Measurements from ENCODE around the gene ACOT8. TPM values are rescaled to one million over a fixed set of nuclear protein-coding genes. Genes with fewer than 3 reads are reported as not detected.
A peak's percentile ranks its signal among the peaks of the same experiment; 100 is the strongest.
"Not testable (repeated sequence)": the region's sequence is repeated elsewhere in the genome, so short reads cannot be mapped to it uniquely, and the experiment has no call there.

The ACOT8 gene
- 23.6 and 23.9 TPM in 2 replicates for total RNA-seq
- long read RNA-seq, transcript ACOT8-201 (6 exons, 1,168 nt): major isoform, 10 of 21 reads
- long read RNA-seq, partial matches to known transcripts: 3 of 21 reads
- long read RNA-seq, other reads (novel, unspliced or antisense): 4 of 21 reads

DNA sequence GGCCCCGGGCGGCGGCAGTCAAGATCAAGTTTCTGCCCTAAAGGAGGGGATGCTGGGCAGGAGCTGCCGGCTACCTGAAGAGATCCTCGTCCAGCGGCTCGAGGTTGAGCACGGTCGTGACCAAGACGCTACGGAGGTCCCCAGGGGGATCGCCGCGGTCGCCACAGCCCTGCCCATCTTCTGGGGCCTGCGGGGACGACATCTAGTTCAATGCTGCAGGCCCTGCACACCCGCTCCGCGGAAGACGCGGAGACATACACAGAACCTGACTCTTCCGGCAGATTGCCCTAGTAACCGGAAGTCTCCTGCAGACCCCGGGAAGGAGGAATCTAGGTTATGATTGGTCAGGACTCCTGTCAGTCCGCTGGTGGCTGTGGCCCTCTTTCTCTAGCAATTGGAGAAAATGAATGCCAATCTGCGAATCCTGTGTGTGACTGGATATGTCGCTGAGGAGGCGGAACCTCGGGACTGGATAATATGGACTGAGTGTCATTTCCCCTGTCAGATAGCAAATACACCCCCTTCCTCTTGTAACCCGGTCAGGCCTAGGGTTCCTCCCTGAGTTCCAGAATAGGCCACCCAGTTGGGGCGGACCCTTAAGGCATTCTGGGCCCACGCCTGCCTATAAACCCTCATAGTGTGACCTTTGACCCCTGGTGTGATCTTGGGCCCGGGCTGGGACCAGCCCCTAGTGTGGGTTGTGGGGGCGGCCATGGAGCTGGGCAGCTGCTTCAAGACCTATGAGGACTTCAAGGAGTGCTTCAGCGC lies at the start of gene ACOT8, which contains the start of gene ZSWIM3:
ACOT8 (minus strand) TSS at position 279 of the 768 bp plus-strand sequence; CDS start at position 202, 77 bp downstream.
ZSWIM3 (plus strand) TSS at position 501 of the 768 bp plus-strand sequence; CDS start at position 713, 212 bp downstream.
- DNase-seq (ENCODE audit: extremely low spot score, unreplicated experiment): peak; percentile 98
- peaks cover 45% of the 10 kb centered on the region for H3K4me1 Mint-ChIP-seq (ENCODE audit: unreplicated experiment)
- TF ChIP-seq, protein P1, sequence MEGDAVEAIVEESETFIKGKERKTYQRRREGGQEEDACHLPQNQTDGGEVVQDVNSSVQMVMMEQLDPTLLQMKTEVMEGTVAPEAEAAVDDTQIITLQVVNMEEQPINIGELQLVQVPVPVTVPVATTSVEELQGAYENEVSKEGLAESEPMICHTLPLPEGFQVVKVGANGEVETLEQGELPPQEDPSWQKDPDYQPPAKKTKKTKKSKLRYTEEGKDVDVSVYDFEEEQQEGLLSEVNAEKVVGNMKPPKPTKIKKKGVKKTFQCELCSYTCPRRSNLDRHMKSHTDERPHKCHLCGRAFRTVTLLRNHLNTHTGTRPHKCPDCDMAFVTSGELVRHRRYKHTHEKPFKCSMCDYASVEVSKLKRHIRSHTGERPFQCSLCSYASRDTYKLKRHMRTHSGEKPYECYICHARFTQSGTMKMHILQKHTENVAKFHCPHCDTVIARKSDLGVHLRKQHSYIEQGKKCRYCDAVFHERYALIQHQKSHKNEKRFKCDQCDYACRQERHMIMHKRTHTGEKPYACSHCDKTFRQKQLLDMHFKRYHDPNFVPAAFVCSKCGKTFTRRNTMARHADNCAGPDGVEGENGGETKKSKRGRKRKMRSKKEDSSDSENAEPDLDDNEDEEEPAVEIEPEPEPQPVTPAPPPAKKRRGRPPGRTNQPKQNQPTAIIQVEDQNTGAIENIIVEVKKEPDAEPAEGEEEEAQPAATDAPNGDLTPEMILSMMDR (IDR thresholded peaks at IDR 0.05): no peak
- peak within 1 kb of the TSS; percentile 93 for H3K27ac Mint-ChIP-seq (ENCODE audit: unreplicated experiment)
- no peaks in the 10 kb centered on the region for H3K9me3 Mint-ChIP-seq (ENCODE audit: unreplicated experiment)
- peaks cover 2% of the 10 kb centered on the region for H3K36me3 Mint-ChIP-seq (ENCODE audit: unreplicated experiment)
- no peaks in the 10 kb centered on the region for H3K27me3 Mint-ChIP-seq (ENCODE audit: unreplicated experiment)
- peak within 1 kb of the TSS; percentile 92 for H3K4me3 Mint-ChIP-seq (ENCODE audit: unreplicated experiment)

DNA sequence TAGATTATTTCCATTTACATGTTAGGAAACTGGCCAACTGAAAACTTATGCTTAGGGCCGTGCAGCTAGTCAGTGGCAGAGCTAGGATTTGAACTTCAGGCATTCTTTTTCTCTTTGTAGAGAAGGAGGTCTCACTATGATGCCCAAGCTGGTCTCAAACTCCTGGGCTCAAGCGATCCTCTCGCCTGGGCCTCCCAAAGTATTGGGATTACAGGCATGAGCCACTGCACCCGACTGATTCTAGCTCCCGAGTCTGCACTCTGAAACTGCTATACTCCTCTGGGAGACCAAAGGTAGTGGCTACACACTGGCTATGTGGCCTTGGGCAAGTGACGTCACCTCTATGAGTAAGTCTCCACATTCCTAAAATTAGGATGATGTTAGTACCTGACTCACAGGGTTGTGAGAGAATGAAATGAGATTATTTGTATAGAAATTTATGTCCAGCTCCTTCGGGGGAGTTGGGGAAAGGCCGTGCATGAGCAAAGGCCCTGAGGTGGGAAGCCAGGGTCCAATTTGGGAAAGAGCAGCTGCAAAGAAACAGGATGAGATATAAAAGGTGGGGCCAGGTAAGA lies 48.4 kb upstream of the ACOT8 start:
- no peak overlapping the region for H3K4me3 Mint-ChIP-seq (ENCODE audit: unreplicated experiment)
- no peaks in the 10 kb centered on the region for H3K9me3 Mint-ChIP-seq (ENCODE audit: unreplicated experiment)
- TF ChIP-seq, protein P1 (IDR thresholded peaks at IDR 0.05): no peak
- no peak overlapping the region for H3K27ac Mint-ChIP-seq (ENCODE audit: unreplicated experiment)
- H3K36me3 Mint-ChIP-seq (ENCODE audit: unreplicated experiment): peaks cover 22% of the 10 kb centered on the region
- H3K27me3 Mint-ChIP-seq (ENCODE audit: unreplicated experiment): no peaks in the 10 kb centered on the region
- no peak for DNase-seq (ENCODE audit: extremely low spot score, unreplicated experiment)
- peaks cover 7% of the 10 kb centered on the region for H3K4me1 Mint-ChIP-seq (ENCODE audit: unreplicated experiment)

DNA sequence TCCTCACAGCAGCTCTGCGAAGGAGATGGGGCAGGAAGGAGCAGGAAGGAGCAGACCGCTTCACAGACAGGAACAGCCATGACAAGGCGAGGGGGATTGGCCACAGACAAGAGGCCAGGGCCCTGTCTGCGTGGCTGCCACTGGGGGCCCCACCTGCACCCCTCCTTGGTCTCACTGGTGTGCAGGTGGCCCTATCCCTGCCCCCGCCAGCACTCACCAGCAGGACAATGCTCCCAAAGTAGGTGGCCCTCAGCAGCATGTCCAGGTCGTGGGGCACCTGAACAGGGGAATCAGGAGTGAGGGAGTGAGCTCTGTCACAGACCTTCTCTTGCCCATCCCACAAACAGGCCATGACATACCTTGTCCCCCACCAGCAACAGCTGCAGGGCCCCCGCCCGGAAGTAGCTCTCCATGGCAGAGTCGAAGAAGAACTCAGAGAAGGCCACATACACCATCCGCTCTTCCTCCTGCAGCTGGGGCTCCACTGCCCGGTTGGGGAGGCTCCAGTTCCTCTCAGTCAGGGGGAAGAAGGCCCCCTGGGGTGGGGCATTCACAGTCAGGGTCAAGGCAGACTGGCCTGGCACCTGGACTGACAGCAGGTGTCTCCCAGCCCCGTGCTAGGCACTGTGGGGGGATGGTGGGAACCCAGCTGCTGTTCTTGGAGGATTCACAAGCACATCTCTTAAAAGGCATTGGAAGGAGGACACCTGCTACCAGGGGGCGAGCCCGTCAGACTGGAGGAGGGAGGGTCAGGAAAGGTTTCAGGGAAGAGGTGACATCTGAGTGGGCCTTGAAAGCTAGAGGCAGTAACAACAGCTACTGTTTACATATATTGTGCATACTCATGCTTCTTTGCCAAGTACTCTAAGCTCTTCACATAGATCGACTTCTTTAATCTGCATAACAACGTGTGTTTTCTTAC lies 47.7 kb upstream of the ACOT8 start:
- Mint-ChIP-seq H3K36me3 (ENCODE audit: unreplicated experiment) (peaks cover 21% of the 10 kb centered on the region), H3K9me3 (ENCODE audit: unreplicated experiment) (no peaks in the 10 kb centered on the region), H3K27me3 (ENCODE audit: unreplicated experiment) (no peaks in the 10 kb centered on the region), H3K4me1 (ENCODE audit: unreplicated experiment) (peaks cover 3% of the 10 kb centered on the region), H3K4me3 (ENCODE audit: unreplicated experiment) (no peak overlapping the region), H3K27ac (ENCODE audit: unreplicated experiment) (no peak overlapping the region)
- DNase-seq (ENCODE audit: extremely low spot score, unreplicated experiment): no peak
- TF ChIP-seq, protein P1 (IDR thresholded peaks at IDR 0.05): no peak

DNA sequence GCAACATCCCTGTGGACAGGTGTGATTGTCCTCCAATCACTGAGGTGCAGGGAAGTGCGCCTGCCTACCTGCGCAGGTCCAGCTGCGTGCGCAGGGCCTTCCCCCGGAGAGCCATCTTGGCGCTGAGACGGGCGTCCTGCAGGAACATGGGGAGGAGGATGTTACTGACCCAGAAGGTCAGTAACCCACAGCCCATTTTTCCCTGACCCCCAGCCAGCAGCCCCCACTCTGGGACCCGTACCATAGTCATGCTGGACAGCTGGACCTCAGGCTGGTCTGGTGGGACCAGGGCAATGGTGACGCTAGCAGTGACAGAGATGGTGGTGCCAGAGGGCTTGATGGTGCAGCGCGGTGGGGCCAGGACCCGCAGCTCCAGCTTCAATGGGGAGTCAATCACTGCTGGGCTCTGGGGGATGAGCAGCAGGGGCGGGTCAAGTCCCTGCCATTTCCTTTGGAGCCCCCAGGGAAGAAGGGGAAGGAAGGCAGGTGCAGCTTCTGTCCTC lies 45.1 kb upstream of the ACOT8 start:
- Mint-ChIP-seq H3K9me3 (ENCODE audit: unreplicated experiment) (no peaks in the 10 kb centered on the region), H3K4me1 (ENCODE audit: unreplicated experiment) (no peaks in the 10 kb centered on the region), H3K27me3 (ENCODE audit: unreplicated experiment) (no peaks in the 10 kb centered on the region), H3K27ac (ENCODE audit: unreplicated experiment) (no peak overlapping the region), H3K36me3 (ENCODE audit: unreplicated experiment) (peaks cover 31% of the 10 kb centered on the region), H3K4me3 (ENCODE audit: unreplicated experiment) (no peak overlapping the region)
- TF ChIP-seq, protein P1 (IDR thresholded peaks at IDR 0.05): no peak
- DNase-seq (ENCODE audit: extremely low spot score, unreplicated experiment): no peak

DNA sequence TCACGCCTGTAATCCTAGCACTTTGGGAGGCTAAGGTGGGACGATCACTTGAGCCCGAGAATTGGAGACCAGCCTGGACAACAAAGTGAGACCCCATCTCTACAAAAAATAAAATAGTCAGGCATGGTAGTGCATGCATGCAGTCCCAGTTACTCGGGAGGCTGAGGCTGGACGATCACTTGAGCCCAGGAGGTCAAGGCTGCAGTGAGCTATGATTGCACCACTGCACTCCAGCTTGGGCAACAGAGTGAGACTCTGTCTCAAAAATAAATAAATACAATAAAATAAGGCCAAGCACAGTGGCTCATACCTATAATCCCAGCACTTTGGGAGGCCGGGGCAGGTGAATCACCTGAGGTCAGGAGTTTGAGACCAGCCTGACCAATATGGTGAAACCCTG lies 44.1 kb upstream of the ACOT8 start:
- not testable (repeated sequence) for H3K27me3 Mint-ChIP-seq (ENCODE audit: unreplicated experiment); H3K27ac Mint-ChIP-seq (ENCODE audit: unreplicated experiment); DNase-seq (ENCODE audit: extremely low spot score, unreplicated experiment); H3K9me3 Mint-ChIP-seq (ENCODE audit: unreplicated experiment); H3K4me3 Mint-ChIP-seq (ENCODE audit: unreplicated experiment); H3K4me1 Mint-ChIP-seq (ENCODE audit: unreplicated experiment)
- H3K36me3 Mint-ChIP-seq (ENCODE audit: unreplicated experiment): peaks cover 36% of the 10 kb centered on the region

Measured in osteocyte (in vitro differentiated cells).